Measurements from ENCODE around the gene CSH1.

DNA sequence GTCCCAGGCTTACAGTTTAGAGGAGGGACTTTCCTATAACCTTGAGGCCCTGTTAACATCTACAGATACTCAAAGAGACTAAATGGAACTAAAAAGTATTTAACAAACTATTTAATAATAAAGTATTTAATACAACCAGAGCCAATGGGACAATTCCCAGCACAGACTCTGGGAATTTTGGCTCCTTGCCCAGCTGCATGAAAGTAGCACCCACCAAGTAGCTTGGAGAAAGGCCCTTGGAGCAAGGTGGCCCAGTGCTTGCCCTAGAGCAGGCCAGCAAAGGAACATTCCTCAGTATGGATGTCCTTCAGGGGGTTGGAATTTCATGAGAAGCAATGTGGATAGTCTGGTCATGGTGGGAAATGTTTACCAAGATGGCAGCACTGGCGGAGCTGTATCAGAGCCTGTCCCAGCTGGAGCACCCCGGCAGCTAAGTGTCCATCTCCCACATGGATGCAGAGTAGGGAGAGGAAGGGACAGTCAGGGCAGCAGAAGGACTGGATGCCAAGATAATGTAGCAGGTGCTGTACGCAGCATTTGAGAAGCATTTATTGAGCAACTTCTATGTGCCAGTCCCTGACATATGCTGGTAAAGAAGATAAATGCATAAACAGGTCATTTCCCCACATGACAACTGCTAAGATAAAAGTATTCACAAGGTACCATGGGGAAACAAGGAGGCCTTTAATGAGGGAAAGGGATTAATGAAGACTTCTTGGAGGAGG, 48.7 kb downstream of the CSH1 start:
- TF ChIP-seq, protein P1, sequence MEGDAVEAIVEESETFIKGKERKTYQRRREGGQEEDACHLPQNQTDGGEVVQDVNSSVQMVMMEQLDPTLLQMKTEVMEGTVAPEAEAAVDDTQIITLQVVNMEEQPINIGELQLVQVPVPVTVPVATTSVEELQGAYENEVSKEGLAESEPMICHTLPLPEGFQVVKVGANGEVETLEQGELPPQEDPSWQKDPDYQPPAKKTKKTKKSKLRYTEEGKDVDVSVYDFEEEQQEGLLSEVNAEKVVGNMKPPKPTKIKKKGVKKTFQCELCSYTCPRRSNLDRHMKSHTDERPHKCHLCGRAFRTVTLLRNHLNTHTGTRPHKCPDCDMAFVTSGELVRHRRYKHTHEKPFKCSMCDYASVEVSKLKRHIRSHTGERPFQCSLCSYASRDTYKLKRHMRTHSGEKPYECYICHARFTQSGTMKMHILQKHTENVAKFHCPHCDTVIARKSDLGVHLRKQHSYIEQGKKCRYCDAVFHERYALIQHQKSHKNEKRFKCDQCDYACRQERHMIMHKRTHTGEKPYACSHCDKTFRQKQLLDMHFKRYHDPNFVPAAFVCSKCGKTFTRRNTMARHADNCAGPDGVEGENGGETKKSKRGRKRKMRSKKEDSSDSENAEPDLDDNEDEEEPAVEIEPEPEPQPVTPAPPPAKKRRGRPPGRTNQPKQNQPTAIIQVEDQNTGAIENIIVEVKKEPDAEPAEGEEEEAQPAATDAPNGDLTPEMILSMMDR (conservative IDR thresholded peaks at IDR 0.05; ENCODE audit: low read depth in 2 of 2): no peak
- TF ChIP-seq ZNF114 (CRISPR knock-in tag; IDR thresholded peaks at IDR 0.05): no peak

Data from GM23338 (cell line).